Glutamatergic neuron (in vitro differentiated cells): ENCODE measurements around the gene STAT4. TPM values are rescaled to one million over a fixed set of nuclear protein-coding genes. Genes with fewer than 3 reads are reported as not detected.

Experiments used
- DNase-seq: peaks from one replicate; pipeline ENCODE4 v3.0.0; 2022
- H3K27ac Mint-ChIP-seq: one replicate; pipeline ENCODE4 v1.8.0; 2020; ENCODE audit warnings: mild to moderate bottlenecking, mixed read lengths, inconsistent platforms; ENCODE audit not compliant: unreplicated experiment
- H3K27me3 Mint-ChIP-seq: one replicate; pipeline ENCODE4 v1.8.0; 2020; ENCODE audit warnings: mild to moderate bottlenecking, moderate library complexity, mixed read lengths, inconsistent platforms; ENCODE audit not compliant: unreplicated experiment
- H3K36me3 Mint-ChIP-seq: one replicate; pipeline ENCODE4 v1.8.0; 2020; ENCODE audit warnings: mild to moderate bottlenecking, mixed read lengths, inconsistent platforms; ENCODE audit not compliant: unreplicated experiment
- H3K4me1 Mint-ChIP-seq: one replicate; pipeline ENCODE4 v1.8.0; 2020; ENCODE audit warnings: mild to moderate bottlenecking, low read depth, mixed read lengths, inconsistent platforms; ENCODE audit not compliant: unreplicated experiment
- H3K4me3 Mint-ChIP-seq: one replicate; pipeline ENCODE4 v1.8.0; 2020; ENCODE audit warnings: mild to moderate bottlenecking, mixed read lengths, inconsistent platforms; ENCODE audit not compliant: unreplicated experiment
- H3K9me3 Mint-ChIP-seq: one replicate; pipeline ENCODE4 v1.8.0; 2020; ENCODE audit warnings: mild to moderate bottlenecking, moderate library complexity, mixed read lengths, inconsistent platforms; ENCODE audit not compliant: unreplicated experiment
- total RNA-seq: library from RNA; stranded (reverse); fragmentation: NEBNext Ultra II Directional; extraction: Animal tissue kit (Norgen Biotek cat#: 25700); gene quantifications from one replicate; pipeline ENCODE4 v1.2.1, GENCODE V29; 2021; ENCODE audit not compliant: unreplicated experiment
- TF ChIP-seq, protein P1 (sequence below): fragments of 200-600 bp; sonication (generic); IDR thresholded peaks from one replicate; pipeline ENCODE4 v1.5.0; 2021; ENCODE audit not compliant: partially characterized antibody, unreplicated experiment

STAT4 gene
- total RNA-seq, 1 donor from 2014 or later = 0.74 TPM

DNA sequence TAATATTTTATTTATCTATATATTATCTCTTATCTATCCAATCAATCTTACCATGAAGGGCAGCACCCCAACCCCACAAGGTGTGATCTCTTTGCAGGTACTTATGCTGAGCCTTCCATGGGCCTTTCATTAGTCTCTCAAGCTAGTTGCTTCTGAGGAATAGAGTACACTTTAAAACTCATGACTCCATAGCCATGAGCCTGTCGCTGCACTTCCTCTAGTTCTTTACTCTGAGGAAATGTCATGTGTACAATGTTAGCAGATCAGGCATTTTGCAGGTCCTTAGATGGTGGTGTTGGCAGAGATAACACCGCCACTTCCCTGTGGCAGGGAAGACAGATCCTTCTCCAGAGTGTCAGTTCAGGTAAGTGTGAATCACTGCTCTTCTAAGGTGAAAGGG is 29.5 kb upstream of the STAT4 start:
- TF ChIP-seq, protein P1, sequence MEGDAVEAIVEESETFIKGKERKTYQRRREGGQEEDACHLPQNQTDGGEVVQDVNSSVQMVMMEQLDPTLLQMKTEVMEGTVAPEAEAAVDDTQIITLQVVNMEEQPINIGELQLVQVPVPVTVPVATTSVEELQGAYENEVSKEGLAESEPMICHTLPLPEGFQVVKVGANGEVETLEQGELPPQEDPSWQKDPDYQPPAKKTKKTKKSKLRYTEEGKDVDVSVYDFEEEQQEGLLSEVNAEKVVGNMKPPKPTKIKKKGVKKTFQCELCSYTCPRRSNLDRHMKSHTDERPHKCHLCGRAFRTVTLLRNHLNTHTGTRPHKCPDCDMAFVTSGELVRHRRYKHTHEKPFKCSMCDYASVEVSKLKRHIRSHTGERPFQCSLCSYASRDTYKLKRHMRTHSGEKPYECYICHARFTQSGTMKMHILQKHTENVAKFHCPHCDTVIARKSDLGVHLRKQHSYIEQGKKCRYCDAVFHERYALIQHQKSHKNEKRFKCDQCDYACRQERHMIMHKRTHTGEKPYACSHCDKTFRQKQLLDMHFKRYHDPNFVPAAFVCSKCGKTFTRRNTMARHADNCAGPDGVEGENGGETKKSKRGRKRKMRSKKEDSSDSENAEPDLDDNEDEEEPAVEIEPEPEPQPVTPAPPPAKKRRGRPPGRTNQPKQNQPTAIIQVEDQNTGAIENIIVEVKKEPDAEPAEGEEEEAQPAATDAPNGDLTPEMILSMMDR = no peak
- Mint-ChIP-seq H3K9me3 (no peaks in the 10 kb centered on the region), H3K36me3 (no peaks in the 10 kb centered on the region), H3K27ac (no peak overlapping the region), H3K4me3 (no peak overlapping the region), H3K27me3 (peaks cover 3% of the 10 kb centered on the region), H3K4me1 (peaks cover 1% of the 10 kb centered on the region)
- no peak for DNase-seq

DNA sequence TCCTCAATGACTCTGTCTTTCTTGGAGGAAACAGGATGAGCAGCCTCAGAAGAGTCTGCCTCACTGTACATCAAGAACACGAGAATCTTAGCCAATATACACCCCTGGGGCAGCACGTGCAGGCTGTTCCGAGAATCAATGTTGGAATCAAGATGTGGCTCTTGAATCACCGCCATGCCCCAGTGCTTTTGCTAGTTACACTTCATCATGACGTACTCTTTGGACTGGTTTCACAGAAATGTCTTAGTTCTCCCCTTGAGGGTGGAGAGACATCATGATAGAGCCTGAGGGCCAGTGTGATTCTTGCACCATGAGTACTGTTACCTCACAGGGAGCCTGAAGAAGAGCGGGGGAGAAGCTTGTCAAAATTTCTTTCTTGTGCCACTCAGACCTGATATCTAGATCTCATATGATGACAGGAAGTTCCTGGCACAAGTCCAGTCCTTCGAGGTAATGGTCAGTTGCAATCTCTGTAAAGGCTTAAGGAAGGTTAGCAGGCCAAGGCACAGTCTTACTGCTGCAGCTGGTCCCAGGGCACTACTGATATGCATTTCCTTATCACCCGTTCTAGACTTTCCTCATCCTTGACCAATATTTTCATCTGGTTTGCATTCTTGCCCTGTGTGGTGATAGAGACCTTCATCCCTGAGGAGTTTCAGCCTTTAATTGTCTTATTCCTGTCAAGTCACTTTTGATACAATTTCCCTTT is 28.2 kb upstream of the STAT4 start:
- Mint-ChIP-seq H3K9me3 (no peaks in the 10 kb centered on the region), H3K27ac (no peak overlapping the region), H3K27me3 (peaks cover 3% of the 10 kb centered on the region), H3K4me1 (no peaks in the 10 kb centered on the region), H3K4me3 (no peak overlapping the region), H3K36me3 (no peaks in the 10 kb centered on the region)
- TF ChIP-seq, protein P1 = no peak
- no peak for DNase-seq

DNA sequence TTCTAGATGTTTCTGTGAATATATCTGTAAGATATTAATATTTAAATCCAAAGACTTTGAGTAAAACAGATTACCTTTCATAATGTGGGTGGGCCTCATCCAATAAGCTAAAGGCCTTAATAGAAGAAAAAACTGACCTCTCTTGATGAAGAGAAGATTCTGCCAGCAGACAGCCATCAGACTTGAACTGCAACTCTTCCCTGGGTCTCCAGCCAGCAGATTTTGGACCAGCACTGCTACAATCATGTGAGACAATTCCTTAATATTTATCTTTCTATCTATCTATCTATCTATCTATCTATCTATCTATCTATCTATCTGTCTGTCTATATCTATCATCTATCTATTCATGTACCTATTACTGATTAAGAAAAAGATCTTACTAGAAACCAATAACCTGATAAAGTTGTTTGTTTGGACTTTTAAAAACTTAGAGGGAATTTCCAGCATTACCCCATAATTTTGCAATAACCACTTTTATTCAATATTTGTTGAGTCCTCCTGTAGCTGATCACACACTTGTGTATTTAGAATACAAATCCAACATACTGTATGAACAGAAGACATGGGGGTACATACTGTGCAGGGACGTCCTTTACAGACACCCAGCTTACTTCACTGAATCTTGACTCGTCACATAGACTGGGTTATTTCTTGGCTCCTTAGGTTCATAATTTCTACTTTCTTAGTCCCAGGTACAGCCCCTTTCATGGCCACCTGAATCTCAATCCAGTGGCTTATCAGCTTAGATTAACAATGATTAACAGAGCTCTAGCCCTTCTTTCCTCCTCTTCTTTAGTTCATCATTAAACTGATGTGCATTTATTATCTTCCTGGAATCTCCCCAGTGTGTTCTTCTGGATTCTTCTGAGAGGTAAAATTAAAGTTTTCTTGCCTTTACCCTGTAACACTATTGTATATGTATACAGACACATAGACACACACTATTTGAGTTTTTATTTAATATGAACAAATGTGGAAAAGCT is 27.2 kb upstream of the STAT4 start:
- Mint-ChIP-seq H3K27ac (no peak overlapping the region), H3K9me3 (no peaks in the 10 kb centered on the region), H3K4me3 (no peak overlapping the region), H3K27me3 (peaks cover 3% of the 10 kb centered on the region), H3K36me3 (no peaks in the 10 kb centered on the region), H3K4me1 (no peaks in the 10 kb centered on the region)
- DNase-seq = no peak
- TF ChIP-seq, protein P1 = no peak

DNA sequence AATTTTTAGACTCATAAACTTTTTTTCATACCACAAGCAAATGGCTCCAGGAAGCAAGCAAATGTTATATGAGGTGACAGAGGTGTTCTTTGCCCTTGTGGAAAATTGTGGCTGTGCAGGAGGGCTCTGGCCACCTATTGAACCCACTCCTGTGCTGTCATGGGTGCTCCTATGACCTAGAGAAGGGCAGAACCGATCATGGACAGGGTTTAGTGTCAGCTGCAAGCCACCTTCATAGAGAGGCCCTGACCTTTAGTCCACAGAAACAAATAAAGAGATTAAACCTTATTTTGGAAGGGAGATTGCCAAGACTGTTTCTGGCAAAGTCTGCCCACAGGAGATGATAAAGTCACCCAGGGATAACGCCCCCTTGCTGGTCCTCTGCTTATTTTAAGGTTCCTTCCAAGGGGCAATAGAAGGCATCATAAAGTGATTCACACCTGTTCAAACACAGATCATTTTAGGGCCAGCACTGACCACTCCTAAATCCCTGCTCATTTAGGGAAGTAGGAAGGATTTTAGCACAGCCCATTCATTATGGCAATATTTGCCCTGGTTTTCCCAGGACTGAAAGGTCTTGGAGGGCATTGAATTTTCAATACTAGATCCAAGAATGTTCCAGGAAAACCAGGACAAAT is 26.1 kb upstream of the STAT4 start:
- no peaks in the 10 kb centered on the region for H3K36me3 Mint-ChIP-seq
- H3K9me3 Mint-ChIP-seq = no peaks in the 10 kb centered on the region
- H3K4me3 Mint-ChIP-seq = no peak overlapping the region
- H3K4me1 Mint-ChIP-seq = no peaks in the 10 kb centered on the region
- no peak for DNase-seq
- H3K27me3 Mint-ChIP-seq = peaks cover 3% of the 10 kb centered on the region
- TF ChIP-seq, protein P1 = no peak
- H3K27ac Mint-ChIP-seq = no peak overlapping the region
